Muscle of leg (tissue), 11 donors: ENCODE results near the gene MYO1C. TPM values are rescaled to one million over a fixed set of nuclear protein-coding genes. Genes with fewer than 3 reads are reported as not detected.

ENCODE experiments used
- DNase-seq: peaks from one replicate; pipeline ENCODE4 v3.0.0; 2013
- H3K27ac ChIP-seq: one replicate; pipeline ENCODE4 v1.5.1; 2013; ENCODE audit warnings: mild to moderate bottlenecking, low read length, control low read depth
- H3K27me3 ChIP-seq: one replicate; pipeline ENCODE4 v1.6.1; 2013; ENCODE audit warnings: low read length; ENCODE audit not compliant: control insufficient read depth, insufficient read depth
- H3K36me3 ChIP-seq: one replicate; pipeline ENCODE4 v1.6.1; 2013; ENCODE audit warnings: low read length; ENCODE audit not compliant: control insufficient read depth, insufficient read depth
- H3K4me1 ChIP-seq: one replicate; pipeline ENCODE4 v1.6.1; 2013; ENCODE audit warnings: low read length; ENCODE audit not compliant: control insufficient read depth, insufficient read depth
- H3K4me3 ChIP-seq: one replicate; pipeline ENCODE4 v1.5.1; 2013; ENCODE audit warnings: low read length, control low read depth
- H3K9me3 ChIP-seq: replicated peaks from 2 replicates; pipeline ENCODE4 v1.6.1; 2013; ENCODE audit warnings: low read depth, low read length; ENCODE audit not compliant: control insufficient read depth
- WGBS: methylation state at CpG from one replicate; pipeline ENCODE4 v1.1.5; 2013; ENCODE audit warnings: missing lambda C conversion rate; ENCODE audit not compliant: insufficient coverage; 5-methylcytosine and 5-hydroxymethylcytosine counted together
- polyA plus RNA-seq, 8 donors: library from polyadenylated mRNA; unstranded; fragments of 120-200 nt; gene quantifications; one replicate each; pipeline versions ENCODE4 v1.2.1 to v1.2.3, GENCODE V29; 2013; ENCODE audit warnings: inconsistent platforms in 1 of 8, low replicate concordance in 1 of 8; ENCODE audit not compliant: insufficient read length in 8 of 8, insufficient read depth in 1 of 8
- total RNA-seq: library from RNA; stranded (reverse); fragments of 120-200 nt; gene quantifications from one replicate; pipeline ENCODE4 v1.2.4, GENCODE V29; 2013

Gene MYO1C
- total and polyA plus RNA-seq, 9 donors: 48.7 to 90.2 (median 81.2) TPM

GRCh38 chr17:1522626-1523025 is 30.1 kb upstream of the MYO1C start:
- WGBS: 93% methylated on average over 5 of the region's 5 CpGs
- H3K36me3 ChIP-seq: peaks cover 40% of the 10 kb centered on the region

GRCh38 chr17:1521086-1521640 is 28.7 kb upstream of the MYO1C start:
- H3K4me3 ChIP-seq: no peak overlapping the region
- H3K4me1 ChIP-seq: peaks cover 30% of the 10 kb centered on the region
- DNase-seq: peak; percentile 75
- no peaks in the 10 kb centered on the region for H3K9me3 ChIP-seq
- WGBS: 65% methylated on average over 7 of the region's 10 CpGs
- no peaks in the 10 kb centered on the region for H3K27me3 ChIP-seq
- H3K36me3 ChIP-seq: peaks cover 30% of the 10 kb centered on the region
- H3K27ac ChIP-seq: peak overlapping the region; percentile 85

More at GRCh38 chr17:1522626-1523025, 30.1 kb upstream of the MYO1C start:
- H3K4me3 ChIP-seq: no peak overlapping the region
- DNase-seq: no peak
- no peaks in the 10 kb centered on the region for H3K9me3 ChIP-seq
- no peak overlapping the region for H3K27ac ChIP-seq
- peaks cover 25% of the 10 kb centered on the region for H3K4me1 ChIP-seq
- no peaks in the 10 kb centered on the region for H3K27me3 ChIP-seq

- peaks cover 42% of the 10 kb centered on the region for H3K4me1 ChIP-seq
- DNase-seq: no peak
- no peak overlapping the region for H3K4me3 ChIP-seq
- WGBS: 86% methylated on average over 5 of the region's 7 CpGs
- H3K27me3 ChIP-seq: no peaks in the 10 kb centered on the region
- peaks cover 25% of the 10 kb centered on the region for H3K36me3 ChIP-seq
- no peaks in the 10 kb centered on the region for H3K9me3 ChIP-seq
- no peak overlapping the region for H3K27ac ChIP-seq
Measured at GRCh38 chr17:1519678-1520077, 27.2 kb upstream of the MYO1C start.

- Histone ChIP-seq H3K9me3 (no peaks in the 10 kb centered on the region), H3K27ac (no peak overlapping the region), H3K27me3 (no peaks in the 10 kb centered on the region), H3K4me1 (peaks cover 42% of the 10 kb centered on the region), H3K36me3 (peaks cover 23% of the 10 kb centered on the region), H3K4me3 (no peak overlapping the region)
- 83% methylated on average over 1 of the region's 2 CpGs for WGBS
- no peak for DNase-seq
Measured at GRCh38 chr17:1518410-1518809, 25.9 kb upstream of the MYO1C start.

GRCh38 chr17:1516388-1517161 is 24.1 kb upstream of the MYO1C start, which contains the start of gene INPP5K:
TSS of gene INPP5K (minus strand) at chr17:1516612. CDS start at chr17:1516499, 113 bp downstream.
- DNase-seq: peak; percentile 99
- Histone ChIP-seq H3K36me3 (peaks cover 27% of the 10 kb centered on the region), H3K4me3 (peak within 1 kb of the TSS; percentile 92), H3K9me3 (no peaks in the 10 kb centered on the region), H3K4me1 (peaks cover 48% of the 10 kb centered on the region), H3K27ac (peak within 1 kb of the TSS; percentile 96), H3K27me3 (no peaks in the 10 kb centered on the region)
- WGBS: under 1% methylated on average over 86 of the region's 91 CpGs

GRCh38 chr17:1515640-1516387 is 23.3 kb upstream of the MYO1C start:
- Histone ChIP-seq H3K9me3 (no peaks in the 10 kb centered on the region), H3K4me1 (peaks cover 48% of the 10 kb centered on the region), H3K4me3 (peak overlapping the region; percentile 92), H3K36me3 (peaks cover 27% of the 10 kb centered on the region), H3K27ac (peak overlapping the region; percentile 96), H3K27me3 (no peaks in the 10 kb centered on the region)
- peak; percentile 92 for DNase-seq
- 0% methylated on average over 21 of the region's 31 CpGs for WGBS

- WGBS: 100% methylated on average over 1 of the region's 2 CpGs
- no peak overlapping the region for H3K4me3 ChIP-seq
- H3K9me3 ChIP-seq: no peaks in the 10 kb centered on the region
- H3K27ac ChIP-seq: peak overlapping the region; percentile 77
- H3K27me3 ChIP-seq: no peaks in the 10 kb centered on the region
- H3K36me3 ChIP-seq: peaks cover 30% of the 10 kb centered on the region
- H3K4me1 ChIP-seq: peaks cover 35% of the 10 kb centered on the region
- DNase-seq: no peak
Measured at GRCh38 chr17:1512351-1512750, 19.9 kb upstream of the MYO1C start.

- Histone ChIP-seq H3K4me3 (no peak overlapping the region), H3K27ac (peak overlapping the region; percentile 77), H3K4me1 (peaks cover 36% of the 10 kb centered on the region), H3K27me3 (no peaks in the 10 kb centered on the region), H3K9me3 (no peaks in the 10 kb centered on the region), H3K36me3 (peaks cover 35% of the 10 kb centered on the region)
- DNase-seq: peak; percentile 57
- WGBS: 65% methylated on average over 4 of the region's 7 CpGs
Measured at GRCh38 chr17:1511756-1512321, 19.4 kb upstream of the MYO1C start.

- peak; percentile 66 for DNase-seq
- Histone ChIP-seq H3K27me3 (no peaks in the 10 kb centered on the region), H3K4me3 (no peak overlapping the region), H3K9me3 (no peaks in the 10 kb centered on the region), H3K36me3 (peaks cover 41% of the 10 kb centered on the region), H3K4me1 (peaks cover 36% of the 10 kb centered on the region), H3K27ac (peak overlapping the region; percentile 77)
- WGBS: 24% methylated on average over 10 of the region's 11 CpGs
Measured at GRCh38 chr17:1511290-1511689, 18.8 kb upstream of the MYO1C start.
